ENCODE results near the gene SCAF1.

Gene SCAF1

DNA sequence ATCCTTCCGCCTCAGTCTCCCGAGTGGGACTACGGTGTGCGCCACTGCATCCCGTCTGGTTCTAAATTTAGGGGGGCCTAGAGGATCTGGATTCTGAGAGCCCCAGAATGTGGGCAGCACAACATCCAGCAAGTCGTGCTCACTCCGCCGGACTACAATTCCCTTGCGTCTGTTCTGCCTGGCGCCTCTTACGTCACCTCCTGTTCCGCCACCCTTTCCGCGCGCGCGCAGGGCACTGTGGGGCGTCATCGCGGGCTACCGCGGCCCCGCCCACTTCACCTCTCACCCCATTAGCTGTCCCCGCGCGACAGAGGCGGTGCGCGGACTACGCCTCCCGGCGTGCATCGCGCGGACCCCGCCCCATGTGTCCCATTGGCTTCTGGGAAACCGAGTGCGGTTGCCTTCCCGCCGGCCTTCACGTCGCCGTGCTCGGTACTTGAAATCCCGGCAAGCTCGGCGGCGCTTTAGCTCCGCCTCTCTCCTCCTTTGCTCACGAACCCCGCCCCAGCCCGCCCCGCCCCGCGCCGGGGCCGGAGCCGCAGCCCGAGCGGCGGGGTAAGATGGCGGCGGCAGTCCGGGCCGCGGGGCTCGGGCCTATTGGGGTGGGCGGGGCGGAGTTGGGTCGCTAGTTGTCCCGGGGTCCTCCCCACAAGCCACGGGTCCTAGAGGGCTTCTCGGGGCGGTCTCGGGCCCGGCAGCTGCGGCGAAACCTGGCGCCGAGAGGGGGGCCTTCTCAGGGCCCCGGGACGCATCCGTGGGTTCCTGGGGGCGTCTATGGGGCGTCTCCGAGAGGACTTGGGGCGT, at the start of gene SCAF1:
Gene SCAF1, plus strand, starts transcription at position 522 of the 804 bp plus-strand sequence. CDS start 2,818 bp downstream, outside the sequence.
- peak; percentile 99 for DNase-seq (ENCODE audit: low spot score)

DNA sequence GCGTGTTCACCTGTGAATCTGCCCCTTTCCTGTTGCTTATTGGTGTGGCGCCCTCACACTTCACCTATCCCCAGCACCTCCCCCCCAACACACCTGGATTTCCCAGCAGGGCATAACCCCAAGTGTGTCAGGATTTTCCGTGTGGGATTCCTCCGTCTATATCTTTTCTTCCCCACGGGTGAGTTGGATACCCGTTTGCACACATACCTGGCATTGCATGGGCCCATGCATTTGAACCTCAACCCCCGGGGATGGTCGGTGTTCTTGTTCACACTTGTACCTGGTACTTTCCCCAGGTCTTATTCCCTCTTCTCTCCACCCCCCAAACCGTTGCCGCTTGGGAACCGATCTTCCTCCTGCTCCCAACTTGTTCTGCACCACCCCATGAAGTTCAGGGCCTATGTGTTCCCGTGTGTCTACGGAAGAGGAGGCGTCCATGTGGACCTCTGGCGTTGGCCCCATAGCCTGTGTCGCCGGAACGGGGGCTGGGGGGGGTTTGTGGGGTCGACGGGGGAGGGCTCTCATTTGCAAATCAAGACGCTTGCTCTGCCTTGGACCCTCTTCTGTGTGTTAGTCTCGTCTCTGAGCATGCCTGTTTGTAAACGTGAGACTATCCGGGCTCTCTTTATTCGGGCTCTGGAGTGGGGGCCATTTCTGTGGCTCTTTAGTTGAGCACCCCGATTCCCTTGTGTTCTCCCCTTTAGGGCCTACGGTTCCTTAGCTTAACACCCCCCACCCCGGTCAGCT, 49.4 kb upstream of the SCAF1 start:
- DNase-seq (ENCODE audit: low spot score), result peak; percentile 12

DNA sequence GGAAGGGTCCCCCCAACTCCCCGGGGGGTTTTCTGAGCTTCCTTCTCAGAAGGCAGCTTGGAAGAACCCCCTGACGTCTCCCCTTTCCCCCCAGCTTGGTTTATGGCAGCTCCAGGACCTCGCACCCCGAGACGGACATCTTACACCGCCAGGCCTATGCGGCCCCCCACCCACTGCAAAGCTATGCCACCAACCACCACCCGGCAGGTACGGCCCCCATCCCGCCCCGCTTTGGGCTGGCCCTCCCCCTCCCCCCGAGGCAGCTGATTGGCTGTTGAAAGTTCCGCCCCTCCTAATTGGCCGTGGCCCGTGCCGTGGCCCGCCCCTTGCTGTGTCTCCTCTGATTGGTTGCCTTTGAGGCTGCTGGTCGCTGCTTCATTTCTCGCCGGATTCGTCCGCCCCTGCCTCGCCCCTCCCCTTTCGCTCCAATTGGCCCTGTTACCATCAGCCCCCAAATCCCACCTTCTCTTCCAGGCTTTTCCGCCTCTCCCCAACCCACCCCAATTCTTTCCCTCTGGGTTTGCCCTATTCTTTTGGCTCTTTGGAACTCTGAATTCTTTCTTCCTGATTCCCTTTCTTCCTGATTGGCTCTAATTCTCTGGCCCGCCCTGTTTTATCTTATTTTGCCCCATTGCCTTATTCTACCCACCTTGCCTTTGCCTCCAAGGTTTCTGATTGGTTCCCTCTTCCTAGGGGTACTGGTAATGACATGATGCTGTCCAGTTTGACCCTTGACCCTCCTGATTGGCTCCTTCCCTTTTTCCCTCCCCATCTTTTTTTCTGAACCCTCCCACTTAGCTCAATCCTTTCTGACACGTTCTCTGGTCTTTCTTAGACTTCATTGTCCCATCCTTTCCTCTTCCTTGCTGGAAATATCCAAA, 48.5 kb upstream of the SCAF1 start:
- peak; percentile 93 for DNase-seq (ENCODE audit: low spot score)

DNA sequence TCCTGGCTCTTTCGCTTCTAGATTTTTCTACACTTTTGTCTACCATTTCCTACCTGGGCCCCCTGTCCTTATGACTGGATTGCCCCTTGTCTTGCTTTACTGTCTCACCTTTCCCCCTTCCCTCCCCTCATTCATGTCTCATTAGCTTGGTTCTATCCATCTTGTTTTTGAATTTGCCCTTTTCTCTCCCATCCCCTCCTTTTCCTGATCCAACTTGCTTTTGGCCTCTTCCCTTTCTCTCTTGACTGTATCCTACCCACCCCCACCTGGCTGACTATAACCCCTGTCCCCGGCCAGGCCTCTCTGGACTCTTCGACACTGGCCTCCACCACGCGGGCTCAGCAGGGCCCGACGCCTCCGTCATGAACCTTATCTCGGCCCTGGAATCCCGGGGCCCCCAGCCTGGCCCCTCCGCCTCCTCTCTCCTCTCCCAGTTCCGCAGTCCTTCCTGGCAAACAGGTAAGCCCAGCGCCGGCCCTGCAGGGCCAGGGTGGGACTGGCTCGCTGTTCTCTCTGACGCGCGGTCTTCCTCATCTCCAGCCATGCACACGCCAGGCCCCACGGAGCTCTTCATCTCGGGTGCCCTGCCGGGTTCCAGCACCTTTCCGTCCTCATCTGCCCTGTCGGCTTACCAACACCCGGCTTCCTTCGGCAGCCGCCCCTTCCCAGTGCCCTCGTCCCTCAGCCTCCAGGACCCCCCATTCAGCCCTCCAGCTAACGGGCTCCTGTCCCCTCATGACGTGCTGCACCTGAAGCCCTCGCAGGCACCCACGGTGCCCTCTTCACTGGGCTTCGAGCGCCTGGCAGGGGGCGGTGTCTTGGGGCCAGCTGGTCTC, 47.6 kb upstream of the SCAF1 start:
- DNase-seq (ENCODE audit: low spot score), result no peak

DNA sequence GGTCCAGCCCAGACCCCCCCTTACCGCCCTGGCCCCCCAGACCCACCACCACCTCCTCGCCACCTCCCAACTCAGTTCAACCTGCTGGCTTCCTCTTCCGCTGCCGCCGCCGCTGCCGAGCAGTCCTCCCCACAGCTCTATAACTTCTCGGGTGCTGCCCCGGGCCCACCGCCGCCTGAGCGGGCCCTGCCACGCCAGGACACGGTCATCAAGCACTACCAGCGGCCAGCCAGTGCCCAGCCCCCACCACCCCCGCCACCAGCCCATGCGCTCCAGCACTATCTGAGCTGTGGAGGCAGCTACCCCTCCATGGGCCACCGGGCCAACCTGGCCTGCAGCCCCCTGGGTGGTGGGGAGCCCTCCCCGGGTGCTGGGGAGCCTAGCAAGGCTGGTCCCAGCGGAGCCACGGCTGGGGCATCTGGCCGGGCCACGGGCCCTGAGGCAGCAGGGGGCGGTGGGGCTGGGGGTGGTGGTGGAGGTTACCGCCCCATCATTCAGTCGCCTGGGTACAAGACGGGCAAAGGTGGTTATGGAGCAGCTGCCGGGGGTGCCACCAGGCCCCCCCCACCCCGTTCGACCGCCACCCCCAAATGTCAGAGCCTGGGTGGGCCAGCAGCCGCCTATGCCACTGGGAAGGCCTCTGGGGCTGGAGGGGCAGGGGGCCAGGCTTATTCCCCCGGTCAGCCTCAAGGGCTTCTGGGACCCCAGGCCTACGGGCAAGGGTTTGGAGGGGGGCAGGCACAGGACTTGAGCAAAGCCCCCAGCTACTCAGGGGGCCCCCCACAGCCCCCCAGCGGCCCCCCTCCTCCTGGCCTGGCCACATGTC, 46.8 kb upstream of the SCAF1 start:
- no peak for DNase-seq (ENCODE audit: low spot score)

DNA sequence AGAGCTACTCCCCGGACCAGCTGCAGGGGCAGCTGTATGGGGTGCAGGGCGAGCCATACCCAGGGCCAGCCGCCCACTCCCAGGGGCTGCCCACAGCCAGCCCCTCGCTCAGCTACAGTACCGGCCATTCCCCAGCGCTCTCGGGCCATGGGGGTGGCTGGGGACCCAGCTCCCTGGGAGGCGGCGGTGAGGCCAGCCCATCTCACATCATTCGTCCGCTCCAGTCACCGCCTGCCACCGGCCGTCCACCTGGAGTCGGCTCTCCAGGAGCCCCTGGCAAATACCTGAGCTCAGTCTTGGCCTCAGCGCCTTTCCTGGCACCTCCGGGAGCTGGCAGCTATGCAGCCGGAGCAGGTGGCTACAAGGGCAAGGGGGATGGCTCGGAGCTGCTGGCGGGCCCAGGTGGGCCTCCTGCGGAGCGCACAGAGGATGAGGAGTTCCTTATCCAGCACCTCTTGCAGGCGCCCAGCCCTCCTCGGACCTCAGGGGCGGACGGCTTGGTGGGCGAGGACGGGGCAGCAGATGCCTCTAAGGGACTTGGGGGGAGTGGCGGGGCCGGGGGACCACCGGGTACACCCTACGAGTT, 46.1 kb upstream of the SCAF1 start:
- no peak for DNase-seq (ENCODE audit: low spot score)

DNA sequence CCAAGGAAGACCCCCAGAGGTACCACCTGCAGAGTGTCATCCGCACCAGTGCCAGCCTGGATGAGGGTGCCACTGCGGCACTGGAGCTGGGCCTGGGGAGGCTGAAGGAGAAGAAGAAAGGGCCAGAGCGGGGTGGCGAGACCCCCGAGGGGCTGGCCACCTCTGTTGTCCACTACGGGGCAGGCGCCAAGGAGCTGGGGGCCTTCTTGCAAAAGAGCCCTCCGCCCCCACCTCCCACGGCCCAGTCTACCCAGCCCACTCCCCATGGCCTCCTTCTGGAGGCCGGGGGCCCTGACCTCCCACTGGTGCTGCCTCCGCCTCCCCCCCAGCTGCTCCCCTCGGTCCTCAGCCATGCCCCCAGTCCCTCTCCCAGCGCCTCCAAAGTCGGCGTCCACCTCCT, 45.6 kb upstream of the SCAF1 start:
- no peak for DNase-seq (ENCODE audit: low spot score)

GRCh38 chr19:49596954-49597702, 44.9 kb upstream of the SCAF1 start:
- DNase-seq (ENCODE audit: low spot score), result no peak

GRCh38 chr19:49597703-49597974, 44.4 kb upstream of the SCAF1 start:
- DNase-seq (ENCODE audit: low spot score), result no peak

GRCh38 chr19:49599378-49600295, 42.4 kb upstream of the SCAF1 start:
- no peak for DNase-seq (ENCODE audit: low spot score)

GRCh38 chr19:49601482-49602038, 40.4 kb upstream of the SCAF1 start:
- no peak for DNase-seq (ENCODE audit: low spot score)

DNA sequence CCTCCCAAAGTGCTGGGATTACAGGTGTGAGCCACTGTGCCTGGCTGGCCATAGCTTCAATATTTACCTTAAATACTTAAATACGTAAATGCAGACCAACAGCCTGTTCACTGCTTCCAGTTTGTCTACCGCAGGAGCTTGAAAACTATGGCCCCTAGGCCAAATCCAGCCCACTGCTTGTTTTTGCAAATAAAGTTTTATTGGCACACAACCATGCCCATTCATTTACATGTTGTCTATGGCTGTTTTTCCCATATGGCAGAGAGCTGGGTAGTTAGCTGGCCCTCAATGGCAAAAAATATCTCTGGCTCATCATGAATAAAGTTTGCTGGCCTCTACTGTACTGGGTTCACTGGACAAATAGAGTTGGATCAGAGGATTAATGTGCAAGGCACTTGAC, 39.2 kb upstream of the SCAF1 start:
- DNase-seq (ENCODE audit: low spot score), result no peak

GRCh38 chr19:49605605-49606004, 36.4 kb upstream of the SCAF1 start:
- DNase-seq (ENCODE audit: low spot score), result no peak

DNA sequence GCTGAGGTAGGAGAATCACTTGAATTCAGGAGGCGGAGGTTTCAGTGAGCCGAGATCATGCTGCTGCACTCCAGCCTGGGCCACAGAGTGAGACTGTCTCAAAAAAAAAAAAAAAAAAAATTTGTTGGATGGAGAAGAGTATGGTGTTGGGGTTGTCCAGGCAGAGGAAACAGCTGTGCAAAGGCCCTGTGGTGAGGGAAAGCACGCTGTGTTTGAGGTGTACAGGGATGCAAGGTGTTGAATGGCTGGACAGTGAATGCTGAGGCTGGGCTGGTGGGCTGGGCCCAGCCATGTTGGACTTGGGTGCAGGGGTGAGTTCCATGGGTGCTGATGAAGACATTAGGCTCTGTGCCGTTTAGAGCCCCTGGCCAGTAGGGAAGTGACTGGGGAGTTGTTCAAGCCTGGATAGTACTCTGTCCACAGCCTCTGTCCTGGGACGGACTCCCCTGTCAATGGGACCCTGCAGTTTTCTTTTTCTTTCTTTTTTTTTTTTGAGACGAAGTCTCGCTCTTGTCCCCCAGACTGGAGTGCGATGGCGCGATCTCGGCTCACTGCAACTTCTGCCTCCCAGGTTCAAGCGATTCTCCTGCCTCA, 32.4 kb upstream of the SCAF1 start:
- no peak for DNase-seq (ENCODE audit: low spot score)

DNA sequence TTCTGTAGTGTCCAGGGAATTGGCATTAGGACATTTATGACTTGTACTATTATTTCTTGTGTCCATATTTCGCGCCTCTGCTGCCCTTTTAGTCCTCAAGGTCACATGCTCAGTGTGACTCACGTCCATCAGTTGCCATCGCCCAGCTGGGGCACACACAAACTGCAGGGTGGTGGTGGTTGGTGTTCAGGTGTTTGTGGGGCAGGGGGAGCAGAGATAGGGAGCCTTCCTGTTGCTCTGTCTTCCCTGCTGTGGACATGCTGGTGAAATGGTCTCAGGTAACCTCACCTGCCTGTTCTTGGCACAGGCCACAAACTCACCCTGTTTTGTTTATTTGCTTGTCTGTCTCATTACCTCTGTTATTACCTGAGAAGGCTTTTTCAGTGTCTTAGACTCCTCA, 28.6 kb upstream of the SCAF1 start:
- DNase-seq (ENCODE audit: low spot score), result no peak

DNA sequence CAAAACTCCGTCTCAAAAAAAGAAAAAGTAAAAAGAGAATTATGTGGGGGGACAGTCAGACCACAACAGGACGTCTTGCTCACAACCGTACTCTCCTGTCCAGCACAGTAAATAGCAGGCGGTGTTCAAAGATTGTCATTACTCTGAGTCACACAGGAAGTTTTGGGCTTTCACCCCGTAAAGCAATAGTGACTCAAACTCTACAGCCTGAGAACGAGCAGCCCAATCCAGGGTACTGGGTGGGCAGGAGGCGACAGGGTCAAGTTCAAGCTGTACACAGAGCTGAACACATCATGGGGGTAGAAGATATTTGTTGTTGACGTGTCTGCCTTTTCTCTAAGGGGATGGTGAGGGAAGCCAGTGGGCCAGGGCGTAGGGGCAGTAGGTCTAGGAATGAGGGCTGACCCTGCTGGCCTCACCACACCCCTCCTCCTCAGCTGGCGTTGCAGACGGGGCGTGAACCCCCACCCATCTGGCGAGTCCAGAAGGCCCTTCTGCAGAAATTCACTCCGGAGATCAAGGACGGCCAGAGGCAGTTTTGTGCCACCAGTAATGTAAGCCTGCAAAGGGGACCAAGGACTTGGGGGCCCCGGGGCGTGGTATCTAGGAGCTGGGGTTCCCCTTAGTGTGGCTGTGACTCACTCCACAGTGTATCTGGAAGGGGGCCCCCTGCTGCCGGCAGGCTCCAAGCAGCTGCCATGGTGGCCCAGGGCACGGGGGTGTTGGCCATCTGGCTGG, 27.7 kb upstream of the SCAF1 start:
- DNase-seq (ENCODE audit: low spot score), result no peak

DNA sequence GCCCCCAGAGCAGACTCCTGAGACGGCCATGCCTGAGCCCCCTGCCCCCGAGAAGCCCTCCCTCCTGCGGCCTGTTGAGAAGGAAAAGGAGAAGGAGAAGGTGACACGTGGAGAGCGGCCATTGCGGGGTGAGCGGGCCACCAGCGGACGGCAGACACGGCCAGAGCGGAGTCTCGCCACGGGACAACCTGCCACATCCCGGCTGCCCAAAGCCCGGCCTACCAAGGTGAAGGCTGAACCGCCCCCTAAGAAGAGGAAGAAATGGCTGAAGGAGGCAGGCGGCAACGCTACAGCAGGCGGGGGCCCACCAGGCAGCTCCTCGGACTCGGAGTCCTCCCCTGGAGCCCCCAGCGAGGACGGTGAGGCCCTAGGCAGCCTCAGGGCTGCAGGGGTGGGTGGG, 26.1 kb upstream of the SCAF1 start:
- no peak for DNase-seq (ENCODE audit: low spot score)
